T47D (cell line): Measurements from ENCODE around the gene ITGB4.

Source experiments
- DNase-seq, 2 experiments: peaks; one replicate each; pipeline versions ENCODE4 v3.0.0 to v3.0.0-alpha.2; 2011 to 2012; ENCODE audit warnings: low read depth in 1 of 2, low spot score in 1 of 2
- JUND ChIP-seq: IDR thresholded peaks from 2 replicates; pipeline ENCODE4 v1.6.1; 2012; ENCODE audit warnings: low read depth
- in situ Hi-C: cut with HindIII; loops from 2 replicates; pipeline ENCODE4 v1.10.0; 2016; ENCODE audit warnings: low sequenced_read_pairs, low pct_unique_long_range_greater_than_20kb

ITGB4 gene

DNA sequence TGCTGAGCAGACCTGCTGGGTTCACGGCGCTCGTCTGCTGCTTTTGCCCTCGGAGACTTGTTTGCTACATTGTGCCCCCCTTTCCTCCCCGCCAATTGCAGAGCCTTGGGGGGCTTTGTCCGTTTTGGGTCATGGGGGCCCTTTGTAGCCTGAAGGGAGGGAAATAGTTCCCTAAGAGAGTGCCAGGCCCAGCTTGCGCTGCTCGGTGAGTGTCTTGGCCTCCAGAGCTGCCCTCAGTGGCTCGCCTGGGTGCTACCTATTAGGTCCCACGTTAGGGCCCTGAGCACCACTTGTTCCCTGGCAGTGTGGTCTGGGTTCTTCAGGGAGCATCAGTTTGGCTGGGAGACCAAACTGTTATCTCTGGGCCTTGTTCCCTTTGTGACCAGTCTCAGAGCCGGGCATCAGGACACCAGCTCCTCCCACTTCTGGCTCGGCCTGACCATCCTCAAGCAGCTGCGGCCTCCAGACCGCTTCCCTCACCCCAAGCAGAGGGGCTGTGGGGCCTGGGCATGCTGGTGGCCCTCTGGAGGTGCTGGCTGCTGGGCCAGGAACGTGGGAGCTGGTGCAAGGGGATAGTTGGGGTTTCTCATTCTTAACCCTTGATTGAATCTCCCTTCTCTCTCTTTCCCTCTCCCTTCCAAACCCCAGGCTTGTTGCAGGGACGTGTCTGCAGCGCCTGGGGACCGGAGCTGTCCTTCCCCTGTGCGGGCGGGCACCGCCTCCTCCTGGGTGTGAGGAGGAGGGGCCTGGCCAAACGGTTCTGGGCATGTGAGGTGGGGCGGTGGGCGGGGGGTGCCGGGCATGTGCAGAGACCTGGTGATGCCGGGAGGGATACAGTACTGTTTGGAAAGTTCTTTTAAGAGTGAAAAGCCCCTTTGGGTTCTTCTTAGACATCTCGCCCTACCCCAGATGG is 16.0 kb upstream of the ITGB4 start:
- TF ChIP-seq JUND = no peak
- in situ Hi-C loops = no loop called here
- no peak for DNase-seq

DNA sequence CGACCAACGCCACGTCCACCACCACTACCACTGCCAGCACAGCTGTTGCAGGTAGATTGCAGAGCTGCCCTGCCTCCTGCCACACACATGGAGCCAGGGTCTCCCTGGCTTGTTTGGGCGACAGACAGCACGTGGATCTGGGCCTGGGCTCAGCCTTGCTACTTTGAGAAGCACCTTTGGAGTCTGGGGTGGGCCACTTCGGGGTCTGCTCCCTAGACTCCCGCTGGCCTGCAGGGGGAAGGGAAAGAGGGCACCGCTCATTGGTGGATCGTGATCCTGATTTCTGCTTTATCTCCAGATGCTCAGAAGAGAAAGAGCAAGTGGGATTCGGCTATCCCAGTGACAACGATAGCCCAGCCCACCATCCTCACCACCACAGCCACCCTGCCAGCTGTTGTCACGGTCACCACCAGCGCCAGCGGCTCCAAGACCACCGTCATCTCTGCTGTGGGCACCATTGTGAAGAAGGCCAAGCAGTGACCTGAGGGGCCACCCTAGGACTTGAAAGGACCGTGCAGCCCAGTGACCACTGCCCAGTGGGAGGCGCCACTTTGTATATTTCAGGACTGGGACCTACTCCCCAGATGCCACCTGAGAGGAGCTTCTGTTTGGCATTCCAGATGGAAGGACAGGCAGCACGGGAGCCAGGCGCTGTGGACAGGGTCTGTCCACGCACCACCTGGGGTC is 15.1 kb upstream of the ITGB4 start:
- TF ChIP-seq JUND = no peak
- in situ Hi-C loops = no loop called here
- DNase-seq = no peak

DNA sequence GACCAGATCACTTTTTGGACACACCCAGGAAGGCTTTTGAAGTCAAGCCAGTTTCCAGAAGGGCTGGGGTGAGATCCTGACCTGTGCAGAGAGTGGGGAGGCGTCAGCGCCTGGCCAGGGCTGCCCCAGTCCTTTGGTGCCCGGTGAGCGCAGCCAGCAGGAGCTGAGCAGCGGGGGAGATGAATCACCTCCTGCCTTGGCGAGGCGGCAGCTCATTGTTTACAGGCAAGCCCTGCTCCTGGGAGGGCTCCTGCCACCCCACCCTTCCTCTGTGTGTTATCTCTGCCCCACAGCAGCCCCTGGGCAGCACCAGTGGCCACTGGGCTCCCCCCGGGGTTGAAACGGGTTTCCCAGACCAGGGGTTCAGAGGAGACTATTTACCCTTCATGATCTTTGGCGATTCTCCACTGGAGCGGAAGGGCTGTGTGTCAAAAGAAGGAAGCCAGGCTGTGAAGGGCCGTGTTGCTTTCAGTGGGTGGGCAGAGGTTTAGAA is 14.1 kb upstream of the ITGB4 start:
- TF ChIP-seq JUND = no peak
- DNase-seq = no peak
- in situ Hi-C loops = no loop called here

DNA sequence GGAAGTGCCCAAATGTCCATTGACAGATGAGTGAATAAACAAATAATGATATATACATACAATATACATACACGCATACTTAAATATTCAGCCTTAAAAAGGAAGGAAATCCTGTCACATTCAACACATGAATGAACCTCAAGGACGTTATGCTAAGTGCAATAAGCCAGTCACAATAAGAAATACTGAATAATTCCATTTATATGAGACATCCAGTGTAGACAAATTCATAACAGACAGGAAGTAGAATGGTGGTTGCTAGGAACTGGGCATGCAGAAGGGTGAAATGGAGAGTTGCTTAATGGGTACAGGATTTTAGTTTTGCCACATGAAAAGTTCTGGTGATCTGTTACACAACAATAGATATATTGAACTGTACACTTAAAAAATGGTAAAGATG is 8.8 kb upstream of the ITGB4 start:
- TF ChIP-seq JUND = no peak
- in situ Hi-C loops = no loop called here
- DNase-seq = no peak

DNA sequence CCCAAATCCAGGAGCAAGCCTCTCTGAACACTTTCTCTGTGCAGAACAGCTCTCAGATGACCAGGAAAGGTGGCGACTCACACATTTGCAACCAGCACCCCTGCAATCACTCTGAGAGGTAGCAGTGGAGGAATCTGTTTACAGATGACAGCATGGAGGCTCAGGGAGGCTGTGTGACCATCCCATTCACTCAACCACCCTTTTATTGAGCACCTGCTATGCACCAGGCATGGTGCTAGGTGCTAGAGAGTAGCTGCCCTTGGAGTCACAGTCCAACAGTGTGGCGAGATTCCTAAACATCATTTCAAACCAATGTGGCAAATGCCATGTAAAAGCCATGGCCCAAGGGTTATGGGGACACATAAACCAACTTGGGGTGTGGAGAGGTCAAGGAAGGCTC is 1.5 kb upstream of the ITGB4 start:
- no peak for DNase-seq
- in situ Hi-C loops = no loop called here
- TF ChIP-seq JUND = no peak

DNA sequence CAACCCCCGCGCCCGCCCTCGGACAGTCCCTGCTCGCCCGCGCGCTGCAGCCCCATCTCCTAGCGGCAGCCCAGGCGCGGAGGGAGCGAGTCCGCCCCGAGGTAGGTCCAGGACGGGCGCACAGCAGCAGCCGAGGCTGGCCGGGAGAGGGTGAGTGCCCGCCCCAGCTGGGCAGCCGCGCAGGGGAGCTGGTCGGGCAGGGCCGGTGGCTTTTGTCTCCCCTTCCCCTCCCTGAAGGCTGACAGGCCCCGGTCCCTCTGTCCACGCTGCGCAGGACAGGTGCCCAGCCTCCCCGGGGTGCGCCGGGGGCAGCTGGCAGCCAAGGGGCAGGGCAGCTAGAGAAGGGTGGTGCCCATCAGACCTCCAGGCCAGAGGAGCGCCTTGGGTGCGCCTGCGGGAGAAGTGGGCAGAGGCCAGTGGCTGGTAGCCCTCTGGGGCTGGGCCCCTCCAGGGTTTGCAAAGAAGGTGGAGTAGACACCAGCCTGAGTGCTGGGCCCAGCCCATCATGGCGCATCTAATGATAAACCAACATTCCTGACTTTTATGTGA is 278 bp downstream of the ITGB4 start:
- in situ Hi-C loops = no loop called here
- TF ChIP-seq JUND = no peak
- DNase-seq = peak in 1 of 2 experiments; percentile 41

DNA sequence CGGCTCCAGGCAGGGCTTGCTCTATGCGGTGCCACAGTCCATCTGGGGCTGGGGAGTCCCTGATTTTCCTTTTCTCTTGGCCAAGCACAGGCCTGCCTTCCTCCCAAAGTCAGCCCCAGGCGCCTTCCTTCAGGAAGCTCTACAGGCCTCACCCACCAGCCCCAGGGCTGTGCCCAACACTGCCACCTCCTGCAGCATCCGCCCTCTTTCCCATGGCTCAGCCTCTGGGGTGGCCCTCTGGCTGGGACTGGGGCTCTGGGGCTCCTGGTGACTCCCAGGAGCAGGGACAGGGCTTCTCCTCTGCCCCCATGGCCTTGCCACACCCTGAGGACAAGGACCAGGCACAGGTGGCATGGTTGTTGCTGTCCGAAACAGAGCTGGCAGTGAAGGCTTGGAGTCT is 817 bp downstream of the ITGB4 start:
- in situ Hi-C loops = no loop called here
- TF ChIP-seq JUND = no peak
- DNase-seq = peak; percentile 46 to 52

DNA sequence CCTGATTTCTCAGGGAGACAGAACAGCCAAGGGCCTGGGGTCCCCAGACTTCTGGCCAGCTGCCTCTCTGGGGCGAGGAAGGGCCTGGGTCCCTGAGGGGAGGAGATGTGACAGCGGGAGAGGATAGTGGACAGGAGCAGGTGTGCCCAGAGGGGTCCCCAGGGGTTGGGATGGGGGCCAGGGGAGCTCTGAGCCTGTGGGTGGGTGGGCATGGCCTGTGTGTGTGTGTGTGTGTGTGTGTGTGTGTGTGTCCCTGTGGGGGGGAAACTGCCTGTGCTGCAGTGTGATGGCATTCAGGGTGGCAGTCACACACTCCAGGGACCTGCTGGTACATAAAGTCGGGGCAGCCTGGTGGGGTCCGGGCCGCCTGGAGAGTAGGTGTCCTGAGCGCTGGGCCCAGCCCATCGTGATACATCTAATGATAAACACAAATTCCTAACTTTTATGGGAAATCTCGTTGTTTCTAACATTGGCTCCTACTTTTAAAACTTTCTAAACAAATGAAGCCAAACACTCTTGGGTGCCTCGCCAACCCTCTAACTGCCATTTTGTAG is 1.4 kb downstream of the ITGB4 start:
- TF ChIP-seq JUND = no peak
- DNase-seq = no peak
- in situ Hi-C loops = no loop called here

DNA sequence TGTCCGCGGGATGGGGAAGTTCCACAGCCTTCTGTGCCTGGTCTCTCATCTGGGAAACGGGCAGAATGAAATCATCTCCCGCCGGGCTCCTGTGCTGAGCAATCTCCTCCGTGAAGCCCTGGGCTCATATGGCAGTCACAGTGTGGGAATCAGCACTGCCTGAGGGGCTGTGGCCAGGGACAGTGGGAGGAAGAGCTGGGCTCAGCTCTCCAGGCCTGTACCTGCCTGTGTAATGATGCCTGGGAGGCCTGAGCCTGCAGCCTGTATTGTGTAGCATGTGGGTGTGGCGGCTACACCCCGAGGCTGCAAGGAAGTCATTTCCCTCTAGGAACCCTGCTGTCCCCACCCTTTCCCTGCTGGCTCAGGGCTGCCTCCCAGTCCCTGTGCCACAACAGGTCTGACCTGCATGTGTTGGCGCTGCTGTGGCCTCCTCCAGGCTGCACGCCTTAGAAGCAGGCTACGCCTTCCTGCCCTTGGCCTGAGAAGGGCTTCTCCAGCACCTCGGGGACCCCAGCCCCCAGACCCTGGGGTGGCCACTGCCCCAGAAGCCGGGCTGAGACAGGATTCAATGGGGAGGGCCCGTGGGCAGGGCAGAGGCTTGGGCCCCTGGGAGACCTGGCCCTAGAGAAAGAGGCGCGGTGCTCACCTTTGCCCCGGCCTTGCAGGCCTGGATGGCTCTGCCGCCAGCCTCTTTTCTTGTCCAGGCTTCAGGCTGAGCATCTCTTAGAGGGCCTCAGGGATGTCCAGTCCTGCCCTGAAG is 2.1 kb downstream of the ITGB4 start:
- DNase-seq = peak; percentile 55 to 75
- in situ Hi-C loops = no loop called here
- TF ChIP-seq JUND = no peak

DNA sequence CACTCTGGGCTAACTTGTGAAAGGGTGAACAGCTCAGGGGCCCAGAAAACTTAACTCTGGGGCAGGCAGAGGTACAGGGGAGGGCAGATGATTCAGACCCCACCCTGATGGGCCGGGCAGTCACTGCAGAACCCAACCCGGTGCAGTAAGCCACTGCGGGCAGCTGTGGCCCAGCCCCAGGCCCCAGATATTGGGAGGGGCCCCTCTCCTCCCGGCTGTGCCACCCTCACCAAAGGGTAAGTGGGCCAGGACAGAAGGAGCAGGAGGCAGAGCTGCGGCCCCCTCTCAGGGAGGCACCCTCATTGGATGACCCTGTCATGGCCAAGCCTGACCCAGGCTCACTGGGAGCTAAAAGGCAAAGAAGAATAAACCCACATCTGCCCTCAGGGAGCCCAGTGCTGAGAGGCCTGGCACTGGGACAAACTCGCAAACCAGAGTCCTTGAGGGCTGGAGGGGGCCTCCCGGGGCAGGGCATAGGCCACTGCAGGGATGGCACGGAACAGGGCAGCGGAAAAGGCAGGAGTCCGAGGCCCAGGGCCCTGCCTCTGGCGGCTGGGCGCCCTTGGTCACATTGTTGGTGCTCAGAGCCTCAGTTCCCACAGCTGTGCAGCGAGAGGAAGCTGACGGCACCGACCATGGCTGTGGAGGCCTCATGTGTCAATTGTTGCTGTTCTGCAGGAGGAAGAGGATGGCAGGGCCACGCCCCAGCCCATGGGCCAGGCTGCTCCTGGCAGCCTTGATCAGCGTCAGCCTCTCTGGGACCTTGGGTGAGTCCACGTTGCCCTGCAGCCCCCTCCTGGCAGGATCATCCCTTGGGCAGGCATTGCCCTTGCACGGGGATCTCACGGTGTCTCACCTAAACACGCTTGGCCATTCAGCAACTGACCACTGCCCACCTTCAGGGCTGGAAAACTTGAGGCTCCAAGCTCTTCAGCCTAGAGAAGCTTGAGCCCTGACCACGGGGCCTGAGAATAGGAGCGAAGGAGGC is 3.1 kb downstream of the ITGB4 start:
- in situ Hi-C loops = no loop called here
- TF ChIP-seq JUND = no peak
- no peak for DNase-seq

DNA sequence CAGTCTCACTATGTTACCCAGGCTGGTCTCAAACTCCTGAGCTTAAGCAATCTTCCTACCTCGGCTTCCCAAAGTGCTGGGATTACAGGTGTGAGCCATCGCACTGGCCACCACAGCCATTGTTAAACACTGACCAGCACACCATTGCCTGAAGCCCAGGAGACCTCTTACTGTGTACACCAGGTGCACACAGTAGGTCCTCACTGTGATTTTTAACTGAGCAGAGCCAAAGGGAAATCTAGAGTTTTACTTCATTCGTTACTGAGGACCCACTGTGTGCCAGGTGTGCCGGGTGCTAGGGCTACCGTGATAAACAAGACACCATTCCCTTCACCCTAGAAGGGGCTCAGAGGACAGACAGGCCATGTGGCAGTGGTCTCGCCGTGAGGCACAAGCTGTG is 4.2 kb downstream of the ITGB4 start:
- in situ Hi-C loops = no loop called here
- no peak for DNase-seq
- TF ChIP-seq JUND = no peak

DNA sequence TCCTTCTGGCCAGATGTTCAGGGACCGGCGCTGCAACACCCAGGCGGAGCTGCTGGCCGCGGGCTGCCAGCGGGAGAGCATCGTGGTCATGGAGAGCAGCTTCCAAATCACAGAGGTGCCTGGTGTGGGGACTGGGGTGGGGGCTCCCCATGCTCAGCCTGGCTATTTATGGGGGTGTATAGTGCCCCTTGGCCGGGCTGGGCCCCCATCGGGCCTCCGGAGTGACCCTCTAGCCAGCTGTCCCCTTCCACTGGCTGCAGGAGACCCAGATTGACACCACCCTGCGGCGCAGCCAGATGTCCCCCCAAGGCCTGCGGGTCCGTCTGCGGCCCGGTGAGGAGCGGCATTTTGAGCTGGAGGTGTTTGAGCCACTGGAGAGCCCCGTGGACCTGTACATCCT is 6.1 kb downstream of the ITGB4 start:
- in situ Hi-C loops = no loop called here
- TF ChIP-seq JUND = no peak
- no peak for DNase-seq
